K562 (cell line): ENCODE results near the gene UBL7. TPM values are rescaled to one million over a fixed set of nuclear protein-coding genes. Genes with fewer than 3 reads are reported as not detected.
A peak's percentile ranks its signal among the peaks of the same experiment; 100 is the strongest.

Experiments used
- ATAC-seq: fragments of 200-7000 bp; cut with Tn5 transposase; 3 replicates; pipeline ENCODE4 v1.9.1; 2020; ENCODE audit warnings: moderate library complexity
- BruUV-seq: library from RNA; stranded (reverse); fragments of 400-500 nt; replicated peaks from 2 replicates; lab custom pipeline; 2021; lab: Mats Ljungman, UMichigan
- CTCF ChIA-PET: fragments of 300-600 bp; formaldehyde crosslinking; extraction: SDS; loops from one replicate; lab custom pipeline; 2021; ENCODE audit warnings: low intra/inter-chr PET ratio; lab: Yijun Ruan, JAX
- POLR2A ChIA-PET: fragments of 300-600, 350-650 bp; sonication (Branson Sonifier 250); formaldehyde crosslinking; extraction: SDS; loops from one replicate; lab custom pipeline; 2021; ENCODE audit warnings: antibody characterized with exemption, inconsistent platforms; lab: Yijun Ruan, JAX
- DNase-seq, 4 experiments: peaks; one replicate each; pipeline versions ENCODE4 v3.0.0 to v3.0.0-alpha.2; 2011 to 2018; ENCODE audit warnings: low spot score in 3 of 4, mixed read lengths in 3 of 4; ENCODE audit errors: extremely low read depth in 1 of 4
- FAIRE-seq: peaks from 2 replicates; lab custom pipeline; 2011; peaks lifted over from hg19 to GRCh38; lab: Jason Lieb, UNC
- H2AFZ ChIP-seq: 2 replicates; pipeline ENCODE4 v1.6.0; 2011; ENCODE audit warnings: low read depth, low read length, control low read depth, inconsistent platforms
- H3K27ac ChIP-seq: fragments of 200-600 bp; 3 replicates; pipeline ENCODE4 v1.8.0; 2011; ENCODE audit warnings: low read depth, mild to moderate bottlenecking, control low read depth, inconsistent platforms, low read length, moderate library complexity, mixed read lengths; ENCODE audit errors: extremely low read depth
- H3K27me3 ChIP-seq, 2 experiments: fragments of 300-600 bp in 1 of 2; 2 replicates in 1 of 2; 3 replicates in 1 of 2; pipeline versions ENCODE4 v1.6.0 to v1.8.0; 2011; ENCODE audit warnings: inconsistent platforms in 2 of 2, low read length in 2 of 2, mild to moderate bottlenecking in 1 of 2, mixed read lengths in 1 of 2, moderate library complexity in 1 of 2; ENCODE audit not compliant: control insufficient read depth in 2 of 2, insufficient read depth in 2 of 2
- H3K36me3 ChIP-seq: fragments of 300-600 bp; 3 replicates; pipeline ENCODE4 v1.8.0; 2011; ENCODE audit warnings: mild to moderate bottlenecking, low read length, inconsistent platforms; ENCODE audit not compliant: control insufficient read depth, insufficient read depth
- H3K4me1 ChIP-seq, 2 experiments: fragments of 200-600 bp in 1 of 2; replicated peaks in 1 of 2; 2 replicates in 1 of 2; 3 replicates in 1 of 2; pipeline versions ENCODE4 v1.5.1 to v1.8.0; 2011; ENCODE audit warnings: inconsistent platforms in 2 of 2, low read length in 2 of 2, mild to moderate bottlenecking in 1 of 2, mixed read lengths in 1 of 2, moderate library complexity in 1 of 2; ENCODE audit not compliant: control insufficient read depth in 2 of 2, insufficient read depth in 2 of 2
- H3K4me2 ChIP-seq: 2 replicates; pipeline ENCODE4 v1.6.1; 2011; ENCODE audit warnings: low read length, control low read depth, inconsistent platforms, mixed read lengths; ENCODE audit not compliant: insufficient read depth
- H3K4me3 ChIP-seq: fragments of 200-600 bp; sonication (generic), shearing (Covaris generic); 2 replicates; pipeline ENCODE4 v1.5.1; 2016; ENCODE audit warnings: control low read depth, inconsistent platforms
- H3K79me2 ChIP-seq: fragments of 200-600 bp; 3 replicates; pipeline ENCODE4 v1.8.0; 2011; ENCODE audit warnings: low read length, inconsistent platforms; ENCODE audit not compliant: control insufficient read depth, insufficient read depth
- H3K9ac ChIP-seq, 2 experiments: 2 replicates each; pipeline versions ENCODE4 v1.6.0 to v1.6.1; 2011; ENCODE audit warnings: low read depth in 2 of 2, low read length in 2 of 2, control low read depth in 1 of 2, inconsistent platforms in 1 of 2, mild to moderate bottlenecking in 1 of 2, mixed read lengths in 1 of 2; ENCODE audit not compliant: insufficient read depth in 1 of 2
- H3K9me1 ChIP-seq: one replicate; pipeline ENCODE4 v1.6.0; 2011; ENCODE audit warnings: inconsistent platforms, mild to moderate bottlenecking, low read length, moderate library complexity; ENCODE audit not compliant: control insufficient read depth, insufficient read depth
- H3K9me3 ChIP-seq: replicated peaks from 2 replicates; pipeline ENCODE4 v1.5.1; 2011; ENCODE audit warnings: low read depth, low read length, inconsistent platforms; ENCODE audit not compliant: control insufficient read depth, insufficient read depth
- H4K20me1 ChIP-seq: replicated peaks from 2 replicates; pipeline ENCODE4 v1.6.1; 2011; ENCODE audit warnings: low read length, inconsistent platforms, mixed read lengths; ENCODE audit not compliant: control insufficient read depth, insufficient read depth
- ELK3 ChIP-seq: fragments of 450-650 bp; formaldehyde crosslinking; IDR thresholded peaks from 2 replicates; pipeline ENCODE4 v1.4.0; 2020; ENCODE audit warnings: mild to moderate bottlenecking
- EP300 ChIP-seq: IDR thresholded peaks from 2 replicates; pipeline ENCODE4 v1.6.1; 2012; ENCODE audit warnings: low read length, improper control_type of control experiment
- FOXO4 ChIP-seq: fragments of 450-650 bp; formaldehyde crosslinking; IDR thresholded peaks from 2 replicates; pipeline ENCODE4 v1.4.0; 2020; ENCODE audit warnings: mild to moderate bottlenecking, moderate library complexity
- LCOR ChIP-seq: sonication (generic); formaldehyde crosslinking; IDR thresholded peaks from 2 replicates; pipeline ENCODE4 v1.8.0; 2022; ENCODE audit warnings: mild to moderate bottlenecking, missing genetic modification reagents
- NFE2 ChIP-seq: IDR thresholded peaks from 2 replicates; pipeline ENCODE4 v1.6.1; 2014; ENCODE audit warnings: antibody characterized with exemption, low read depth
- SPI1 ChIP-seq: IDR thresholded peaks from 2 replicates; pipeline ENCODE4 v1.6.1; 2011; ENCODE audit warnings: low read depth, low read length, control low read depth, borderline replicate concordance
- ZNF263 ChIP-seq: sonication (generic); formaldehyde crosslinking; IDR thresholded peaks from 2 replicates; pipeline ENCODE4 v1.8.0; 2022; ENCODE audit warnings: mild to moderate bottlenecking, missing genetic modification reagents, borderline replicate concordance
- WGBS: fragments of 100-300 bp; shearing (Covaris generic); methylation state at CpG from one replicate; pipeline ENCODE4 v1.1.6; 2016; ENCODE audit warnings: low coverage, mixed read lengths; ENCODE audit not compliant: insufficient coverage; ENCODE audit errors: missing lambda C conversion rate; 5-methylcytosine and 5-hydroxymethylcytosine counted together
- in situ Hi-C: fragments of 300-500 bp; cut with MboI; formaldehyde crosslinking; loops from 4 replicates; pipeline ENCODE4 v1.15.0; 2018; ENCODE audit warnings: inconsistent platforms, mixed read lengths
- intact Hi-C: fragments of 100-400 bp; cut with micrococcal nuclease; formaldehyde crosslinking; loops from 2 replicates; pipeline ENCODE4 v1.14.2; 2022
- polyA plus RNA-seq, 8 experiments: library from polyadenylated mRNA; depleted of rRNA in 4 of 8; stranded (reverse) in 5 of 8; unstranded in 3 of 8; fragments of >200 nt; fragmentation: Nextera tagmentation in 2 of 8; fragmentation: Illumina TruSeq in 1 of 8; extraction: Ambion mirVana in 2 of 8; extraction: Trizol in 1 of 8; gene quantifications; 2 replicates each; pipeline versions ENCODE4 v1.2.1 to v1.2.3, GENCODE V29; 2011 to 2014; ENCODE audit warnings: inconsistent platforms in 1 of 8, missing spikeins in 1 of 8
- total RNA-seq, 7 experiments: library from RNA; depleted of rRNA in 6 of 7; stranded (reverse); fragments of >200 nt in 6 of 7; fragmentation: Illumina TruSeq in 2 of 7; extraction: Trizol in 2 of 7; gene quantifications; 2 replicates each; pipeline versions ENCODE4 v1.2.1 to v1.2.3, GENCODE V29; 2011 to 2021; ENCODE audit warnings: low replicate concordance in 1 of 7

Gene UBL7
- total and polyA plus RNA-seq, 9 of the 15 experiments (the other 6 are each of a cell fraction or from before 2014, with no cell fraction given): 19.2 to 63.4 (median 44.9) TPM

DNA sequence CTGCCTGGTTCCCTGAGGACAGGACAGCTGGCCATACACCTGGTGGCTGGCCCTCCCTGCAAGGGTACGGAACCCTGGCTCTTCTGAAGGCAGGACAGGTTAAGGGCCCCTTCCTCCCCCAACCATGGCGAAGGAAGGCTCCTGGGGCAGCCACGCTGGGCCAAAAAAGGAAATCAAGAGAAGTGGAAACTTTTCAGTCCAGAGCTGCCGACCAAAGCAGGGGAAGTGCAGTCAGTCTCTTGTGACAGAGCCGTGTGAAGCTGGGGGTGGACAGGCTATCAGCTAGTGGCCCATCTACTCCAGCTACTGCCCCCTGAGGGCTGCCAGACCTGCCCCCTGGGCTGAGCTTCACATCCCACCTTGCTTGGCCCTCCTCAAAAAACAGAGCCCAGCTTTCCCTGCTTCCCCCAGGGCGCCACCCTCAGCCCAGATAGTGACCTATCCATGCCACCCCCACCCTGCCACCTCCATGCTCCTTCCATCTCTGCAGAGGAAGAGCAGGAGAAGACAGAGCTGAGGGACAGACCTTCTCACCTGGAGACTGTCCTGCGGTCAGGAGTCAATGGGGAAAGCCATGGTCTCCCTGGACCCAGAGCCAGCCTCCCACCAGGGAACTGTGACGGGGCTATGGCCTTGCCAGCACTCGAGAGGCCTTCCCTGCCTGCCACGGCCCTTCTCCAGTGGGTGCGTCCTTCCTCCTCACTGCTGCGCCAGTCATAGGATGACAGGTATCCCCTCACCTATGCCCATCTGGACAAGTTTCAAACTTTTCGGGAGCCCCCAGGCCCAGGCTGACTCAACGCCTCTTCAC, 31.8 kb downstream of the UBL7 start:
- no peak overlapping the region for H2AFZ ChIP-seq
- ChIA-PET CTCF (interaction anchor here (0.9 kb wide), 1 partner anchor 10 kb away, joined by 3 read pairs; no protein-coding TSS in a partner anchor), POLR2A (interaction anchor here (0.7 to 1.2 kb wide), 3 partner anchors 14 to 51 kb away, joined by 3 to 4 read pairs (median 3); no protein-coding TSS in a partner anchor)
- no TSS peak for BruUV-seq
- H3K9me3 ChIP-seq: no peaks in the 10 kb centered on the region
- H3K4me2 ChIP-seq: peak overlapping the region; percentile 34
- H3K4me1 ChIP-seq: peaks cover 68 to 83% of the 10 kb centered on the region in 2 experiments
- H3K27ac ChIP-seq: peak overlapping the region; percentile 40; the same call in 1 of the 3 replicates
- H3K36me3 ChIP-seq: peaks cover 42% of the 10 kb centered on the region
- ATAC-seq (no peak), DNase-seq (no peak), FAIRE-seq (no peak)
- intact Hi-C loops (no loop called here), in situ Hi-C loops (no loop called here)
- H3K27me3 ChIP-seq: no peaks in the 10 kb centered on the region
- peaks cover 97% of the 10 kb centered on the region for H3K79me2 ChIP-seq
- H3K9me1 ChIP-seq: no peaks in the 10 kb centered on the region
- 80% methylated on average over 13 of the region's 14 CpGs for WGBS
- H3K9ac ChIP-seq: peak overlapping the region; percentile 16 to 86; a peak in 2 of 4 replicates
- H4K20me1 ChIP-seq: peaks cover 43% of the 10 kb centered on the region
- no peak for TF ChIP-seq NFE2
- peak; percentile 43; the same call in 1 of the 2 replicates for TF ChIP-seq SPI1
- H3K4me3 ChIP-seq: no peak overlapping the region

DNA sequence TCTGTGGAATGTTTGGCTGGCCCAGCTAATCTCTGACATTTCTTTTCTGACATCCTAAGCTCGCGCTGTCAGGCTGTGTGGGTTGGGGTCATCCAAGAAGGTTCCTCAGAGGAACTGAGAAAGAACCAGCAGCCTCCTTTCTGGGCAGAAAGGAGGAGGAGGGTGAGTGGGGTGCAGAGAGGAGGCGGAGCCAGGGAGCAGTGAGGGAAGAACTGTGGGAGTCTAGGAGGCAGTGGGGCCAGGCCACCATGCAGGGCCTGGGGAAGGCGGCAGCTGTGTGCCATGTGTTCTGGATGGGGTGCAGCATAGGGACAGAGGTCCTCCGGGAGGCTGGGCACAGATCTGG, 32.5 kb downstream of the UBL7 start:
- Histone ChIP-seq H4K20me1 (peaks cover 43% of the 10 kb centered on the region), H3K4me2 (no peak overlapping the region; the same call in 1 of the 2 replicates), H3K9ac (peak overlapping the region; percentile 16 to 86; a peak in 2 of 4 replicates), H2AFZ (no peak overlapping the region), H3K4me1 (peaks cover 73 to 83% of the 10 kb centered on the region in 2 experiments), H3K9me1 (no peaks in the 10 kb centered on the region), H3K4me3 (no peak overlapping the region), H3K9me3 (no peaks in the 10 kb centered on the region), H3K27me3 (no peaks in the 10 kb centered on the region), H3K27ac (no peak overlapping the region), H3K79me2 (peaks cover 98% of the 10 kb centered on the region), H3K36me3 (peaks cover 46% of the 10 kb centered on the region)
- BruUV-seq: no TSS peak
- CTCF ChIA-PET: no interaction called here
- POLR2A ChIA-PET: interaction anchor here (0.6 to 1.3 kb wide), 5 partner anchors 14 to 1181 kb away, joined by 3 to 6 read pairs (median 3); no protein-coding TSS in a partner anchor
- in situ Hi-C loops (no loop called here), intact Hi-C loops (no loop called here)
- ATAC-seq (no peak), FAIRE-seq (no peak), DNase-seq (peak in 1 of 4 experiments; percentile 33)
- TF ChIP-seq EP300: no peak
- TF ChIP-seq ZNF263 (CRISPR knock-in tag): 0 out of 2 replicates have a peak, but pooled peaks have one; percentile 4
- no peak for TF ChIP-seq FOXO4 (CRISPR knock-in tag)
- TF ChIP-seq LCOR (CRISPR knock-in tag): no peak
- TF ChIP-seq ELK3 (CRISPR knock-in tag): no peak
- 93% methylated on average over 3 of the region's 5 CpGs for WGBS
